ENCODE results near the gene MRPL3. TPM values are rescaled to one million over a fixed set of nuclear protein-coding genes. Genes with fewer than 3 reads are reported as not detected.

The MRPL3 gene
- 100 to 1,000 TPM in 1 of 12 donors, 10 to 100 TPM in 10, not detected in 1; 68.3 to 147 (median 82.7) TPM for polyA plus RNA-seq (ENCODE audit: insufficient read length in 12 of 12)
- long read RNA-seq, donor 1, transcript MRPL3-208 (4 exons, 813 nt) = minor isoform, 7 of 68 reads
- long read RNA-seq, donor 1, transcript MRPL3-201 (10 exons, 1,706 nt) = major isoform, 37 of 68 reads
- long read RNA-seq, donor 1, partial matches to known transcripts = 24 of 68 reads
- long read RNA-seq, donor 1, other reads (novel, unspliced or antisense) = 0 of 68 reads
- long read RNA-seq, donor 2, transcript MRPL3-201 (10 exons, 1,706 nt) = major isoform, 32 of 46 reads
- long read RNA-seq, donor 2, partial matches to known transcripts = 14 of 46 reads
- long read RNA-seq, donor 2, other reads (novel, unspliced or antisense) = 0 of 46 reads
- long read RNA-seq, donor 3, transcript MRPL3-201 (10 exons, 1,706 nt) = major isoform, 27 of 38 reads
- long read RNA-seq, donor 3, partial matches to known transcripts = 11 of 38 reads
- long read RNA-seq, donor 3, other reads (novel, unspliced or antisense) = 0 of 38 reads
- long read RNA-seq, donor 4, transcript MRPL3-201 (10 exons, 1,706 nt) = major isoform, 13 of 17 reads
- long read RNA-seq, donor 4, partial matches to known transcripts = 0 of 17 reads
- long read RNA-seq, donor 4, other reads (novel, unspliced or antisense) = 0 of 17 reads
- long read RNA-seq, donor 5, transcript MRPL3-201 (10 exons, 1,706 nt) = major isoform, 44 of 55 reads
- long read RNA-seq, donor 5, partial matches to known transcripts = 6 of 55 reads
- long read RNA-seq, donor 5, other reads (novel, unspliced or antisense) = 0 of 55 reads
- long read RNA-seq, donor 6, transcript MRPL3-201 (10 exons, 1,706 nt) = major isoform, 29 of 40 reads
- long read RNA-seq, donor 6, partial matches to known transcripts = 8 of 40 reads
- long read RNA-seq, donor 6, other reads (novel, unspliced or antisense) = 0 of 40 reads
- long read RNA-seq, donor 7, transcript MRPL3-201 (10 exons, 1,706 nt) = major isoform, 24 of 35 reads
- long read RNA-seq, donor 7, partial matches to known transcripts = 7 of 35 reads
- long read RNA-seq, donor 7, other reads (novel, unspliced or antisense) = 0 of 35 reads
- long read RNA-seq, donor 8, transcript MRPL3-201 (10 exons, 1,706 nt) = major isoform, 34 of 50 reads
- long read RNA-seq, donor 8, transcript MRPL3-208 (4 exons, 813 nt) = minor isoform, 5 of 50 reads
- long read RNA-seq, donor 8, partial matches to known transcripts = 10 of 50 reads
- long read RNA-seq, donor 8, other reads (novel, unspliced or antisense) = 0 of 50 reads
- long read RNA-seq, donor 9, transcript MRPL3-201 (10 exons, 1,706 nt) = major isoform, 27 of 40 reads
- long read RNA-seq, donor 9, partial matches to known transcripts = 9 of 40 reads
- long read RNA-seq, donor 9, other reads (novel, unspliced or antisense) = 0 of 40 reads
- long read RNA-seq, donor 10, transcript MRPL3-208 (4 exons, 813 nt) = minor isoform, 6 of 57 reads
- long read RNA-seq, donor 10, transcript MRPL3-201 (10 exons, 1,706 nt) = major isoform, 39 of 57 reads
- long read RNA-seq, donor 10, partial matches to known transcripts = 11 of 57 reads
- long read RNA-seq, donor 10, other reads (novel, unspliced or antisense) = 0 of 57 reads
- long read RNA-seq, donor 11, transcript MRPL3-201 (10 exons, 1,706 nt) = major isoform, 37 of 55 reads
- long read RNA-seq, donor 11, partial matches to known transcripts = 15 of 55 reads
- long read RNA-seq, donor 11, other reads (novel, unspliced or antisense) = 0 of 55 reads

DNA sequence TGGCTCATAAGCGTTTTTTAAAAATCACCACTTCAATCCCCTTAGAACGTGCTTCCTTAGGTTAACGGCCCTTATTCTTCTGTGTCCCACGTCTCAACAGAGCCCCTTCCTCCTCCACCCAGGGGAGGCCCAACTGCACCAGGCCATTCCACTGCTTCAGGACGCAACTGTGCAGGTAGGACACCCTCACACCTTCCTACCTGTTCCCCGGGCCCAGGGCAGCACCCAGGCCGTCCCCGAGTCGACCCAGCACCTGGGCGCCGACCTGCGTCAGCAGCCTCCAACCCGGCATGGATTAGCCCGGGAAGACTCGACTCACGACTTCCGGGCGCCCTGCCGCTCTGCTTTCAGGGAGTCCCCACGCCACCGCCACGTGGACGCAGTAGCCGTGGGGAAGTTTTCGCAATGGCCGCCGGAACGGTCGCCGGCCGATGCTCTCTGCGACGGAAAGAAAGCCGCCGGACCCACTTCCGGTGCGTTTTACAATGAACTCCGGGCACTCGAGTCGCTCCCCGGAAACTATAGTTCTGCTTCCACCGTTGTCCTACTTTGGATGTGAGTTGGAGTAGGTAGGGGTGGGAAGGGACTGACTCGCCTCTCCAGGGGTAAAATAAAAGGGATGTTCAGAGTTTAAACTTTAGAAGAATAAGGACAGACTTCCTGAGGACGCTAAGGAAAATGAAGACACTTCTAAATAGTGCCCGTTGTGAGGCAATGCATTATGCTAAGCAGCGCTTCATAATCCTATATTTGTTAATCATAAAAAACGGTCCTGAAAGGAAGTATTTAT is at the start of gene MRPL3:
MRPL3 (minus strand) TSS at position 442 of the 790 bp plus-strand sequence; CDS start at position 292, 150 bp downstream.
- DNase-seq = peak; percentile 89

DNA sequence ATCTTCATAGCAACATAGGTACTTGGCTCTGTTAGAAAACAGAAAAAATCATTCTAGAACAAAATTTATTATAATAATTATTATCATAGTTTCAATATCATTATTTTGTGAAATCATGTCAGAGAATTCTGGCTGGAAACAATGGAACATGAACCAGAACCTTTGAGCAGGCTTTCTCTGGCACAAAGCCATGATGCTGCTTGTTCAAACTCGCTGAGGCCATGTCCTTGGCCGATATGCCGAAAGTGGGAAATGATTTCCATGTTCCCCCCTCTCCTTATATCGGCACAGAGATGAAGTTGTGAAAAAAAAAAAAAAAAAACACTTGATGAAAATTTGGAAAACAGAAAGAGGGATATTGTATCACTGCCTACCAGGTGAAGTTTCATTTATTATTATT is 49.0 kb upstream of the MRPL3 start:
- no peak for DNase-seq

DNA sequence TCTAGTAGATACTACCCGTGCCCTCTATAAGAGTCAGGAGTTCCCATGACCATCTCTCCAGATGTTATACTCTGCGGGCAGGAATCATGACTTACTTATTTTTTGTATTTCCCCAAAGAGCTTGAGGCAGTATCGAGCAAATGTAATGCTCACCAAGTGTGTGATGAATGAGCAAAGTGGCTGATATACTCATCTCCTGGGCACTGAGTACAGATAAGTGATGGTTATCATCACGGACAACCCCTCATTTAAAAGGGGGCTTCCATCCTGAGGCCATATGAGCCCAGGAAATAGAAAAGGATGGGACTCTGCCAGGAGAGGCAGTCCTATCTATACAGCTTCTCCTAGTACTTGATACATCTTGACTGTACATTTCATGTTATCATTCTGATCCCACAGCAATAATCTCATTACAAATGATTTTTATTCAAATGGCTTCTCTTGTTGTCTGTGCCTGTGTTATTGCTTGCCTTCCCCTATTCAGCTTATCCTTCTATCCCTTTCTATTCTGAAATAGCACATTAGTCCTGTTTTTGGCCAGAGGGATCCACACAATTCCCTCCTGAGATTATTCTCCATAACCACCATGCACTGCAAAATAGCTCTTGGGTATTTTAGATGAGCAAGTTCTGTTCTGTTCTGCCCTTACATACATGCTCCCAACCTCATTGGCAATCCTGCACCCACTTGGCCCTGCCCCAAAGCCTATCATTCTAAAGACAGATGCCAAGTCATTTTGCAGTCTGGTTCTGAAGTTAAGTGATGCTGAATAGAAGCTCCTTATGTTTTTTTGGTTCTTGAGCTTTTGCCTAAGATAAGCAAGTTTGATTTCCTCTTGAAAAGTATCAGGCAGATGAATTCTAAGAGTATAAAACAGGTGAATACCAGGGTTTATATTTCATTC is 48.0 kb upstream of the MRPL3 start:
- no peak for DNase-seq

DNA sequence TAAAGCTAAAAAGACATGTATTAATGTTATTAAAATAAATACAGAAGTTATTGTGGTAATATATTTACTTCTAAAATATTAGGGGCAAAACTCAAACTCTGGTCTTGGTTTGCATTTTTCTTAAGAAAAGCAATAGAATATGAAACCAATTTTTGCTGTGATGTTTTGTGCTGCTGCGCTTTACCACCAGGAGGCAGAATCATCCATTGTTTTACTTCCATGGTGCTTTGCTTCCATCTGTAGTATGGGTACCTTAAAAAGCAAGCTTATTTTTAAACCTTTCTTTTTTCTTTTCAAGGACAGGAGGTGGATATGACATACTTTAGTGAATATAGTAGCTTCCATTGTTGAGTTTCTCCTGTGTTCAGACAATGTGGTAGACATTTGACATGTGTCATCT is 46.6 kb upstream of the MRPL3 start:
- no peak for DNase-seq

DNA sequence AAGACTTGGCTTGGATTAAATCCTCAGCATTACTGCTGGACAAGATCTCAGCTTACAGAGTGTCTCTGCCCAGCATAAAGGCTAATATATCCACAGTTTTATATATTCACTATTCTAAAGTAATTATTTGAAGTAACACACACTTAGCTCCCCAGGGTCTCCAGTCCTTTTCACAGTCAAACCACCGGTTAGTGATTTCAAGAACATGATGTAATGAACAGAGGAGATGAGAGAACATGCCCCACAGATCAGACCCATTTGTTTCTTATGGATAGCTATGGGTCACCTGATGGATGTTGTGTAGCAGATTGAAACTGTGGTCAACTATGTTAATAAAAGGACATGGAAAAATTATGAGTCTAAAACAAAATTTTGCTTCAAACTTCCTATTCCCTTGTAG is 44.8 kb upstream of the MRPL3 start:
- DNase-seq = no peak

DNA sequence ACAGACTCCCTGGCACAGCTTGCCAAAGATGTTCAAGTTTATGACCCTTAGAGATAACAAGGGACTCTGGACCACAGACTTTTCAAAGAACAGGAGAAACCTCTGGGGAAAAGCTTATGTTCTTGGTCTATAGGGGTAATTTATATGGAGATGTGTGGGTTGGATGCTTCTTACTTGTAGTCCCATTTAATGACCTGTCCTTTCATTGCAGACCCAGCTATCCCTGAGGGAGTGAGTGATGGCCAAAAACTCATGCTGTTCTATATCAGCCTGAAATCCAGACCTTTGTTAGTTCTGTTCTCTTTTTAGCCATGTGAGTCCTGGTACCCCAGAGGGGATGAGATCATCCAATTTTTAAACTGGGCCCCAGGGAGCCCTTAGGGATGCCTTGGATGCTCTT is 43.7 kb upstream of the MRPL3 start:
- DNase-seq = no peak

DNA sequence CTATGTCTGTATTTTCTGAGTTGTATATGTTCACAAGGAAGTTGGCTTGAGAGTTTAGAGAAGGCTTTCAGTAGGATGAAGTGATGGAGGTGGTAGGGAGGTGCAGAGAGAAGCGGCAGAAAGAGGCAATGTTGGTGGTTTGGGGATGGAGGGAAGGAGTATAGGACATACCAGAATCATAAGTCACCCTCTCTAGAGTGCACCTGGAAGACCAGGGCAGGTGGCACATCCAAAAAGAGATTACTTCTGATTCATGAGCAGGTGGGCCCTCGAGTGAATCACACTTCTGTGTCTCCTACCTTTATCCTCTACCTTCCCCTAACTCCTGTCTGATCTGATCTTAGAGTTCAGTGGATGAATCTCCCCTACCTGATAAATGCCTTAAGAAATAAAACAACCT is 41.8 kb upstream of the MRPL3 start:
- no peak for DNase-seq

DNA sequence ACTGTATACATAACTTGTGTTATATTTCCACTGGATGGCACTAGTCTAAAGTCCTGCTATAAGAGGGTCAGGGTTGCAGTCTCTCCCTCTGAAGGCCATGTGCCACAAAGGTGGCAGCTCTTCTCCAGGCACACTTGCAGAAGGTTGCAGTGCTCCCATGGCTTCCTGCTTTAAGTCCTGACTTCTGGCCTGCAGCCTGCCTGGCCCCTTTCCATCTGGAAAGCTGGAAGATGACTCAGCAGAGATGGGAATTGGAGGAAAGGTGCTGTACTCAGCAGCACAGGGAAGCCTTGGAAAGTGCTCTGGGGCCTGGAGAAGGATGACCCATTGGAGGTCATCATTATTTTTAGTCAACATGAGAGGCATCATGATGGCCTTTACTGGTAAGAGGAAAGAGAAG is 40.9 kb upstream of the MRPL3 start:
- peak; percentile 46 for DNase-seq

DNA sequence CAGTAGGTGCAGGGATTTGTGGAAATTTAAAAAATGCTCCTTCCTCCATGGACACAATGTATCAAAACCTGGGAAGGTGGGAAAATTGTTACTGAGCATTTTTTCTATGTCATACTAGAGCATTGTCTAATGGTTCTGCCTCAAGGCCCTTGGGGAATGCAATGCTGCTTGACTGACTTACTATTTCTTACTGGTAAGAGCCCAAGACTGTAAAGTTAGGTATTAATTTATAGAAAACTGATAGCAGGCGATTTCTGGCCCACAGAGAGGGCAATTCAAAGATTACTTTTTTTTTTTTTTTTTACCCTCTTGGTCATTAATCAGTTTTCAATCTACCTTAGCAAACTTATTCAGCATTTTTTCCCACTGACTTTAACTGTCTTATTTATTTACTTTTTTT is 38.5 kb upstream of the MRPL3 start:
- no peak for DNase-seq

DNA sequence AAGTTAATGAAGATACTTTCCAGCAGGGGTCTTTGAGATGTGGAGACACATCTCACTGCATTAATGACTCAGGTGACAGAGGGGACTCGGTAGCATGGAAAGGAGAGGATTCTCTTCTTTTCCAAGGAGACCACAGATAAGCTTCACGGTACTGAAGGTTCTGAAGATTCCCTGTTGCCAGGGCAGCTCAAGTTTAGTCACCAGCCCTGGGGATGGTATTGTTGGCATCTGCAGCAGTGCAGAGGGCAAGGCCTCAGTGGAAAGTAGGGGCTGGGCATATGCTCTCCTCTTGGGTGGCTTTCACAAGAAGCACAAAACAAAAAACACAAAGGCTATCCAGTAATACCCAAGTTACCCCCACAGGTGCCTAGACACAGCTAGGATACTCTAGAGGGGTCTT is 38.0 kb upstream of the MRPL3 start:
- DNase-seq = no peak

DNA sequence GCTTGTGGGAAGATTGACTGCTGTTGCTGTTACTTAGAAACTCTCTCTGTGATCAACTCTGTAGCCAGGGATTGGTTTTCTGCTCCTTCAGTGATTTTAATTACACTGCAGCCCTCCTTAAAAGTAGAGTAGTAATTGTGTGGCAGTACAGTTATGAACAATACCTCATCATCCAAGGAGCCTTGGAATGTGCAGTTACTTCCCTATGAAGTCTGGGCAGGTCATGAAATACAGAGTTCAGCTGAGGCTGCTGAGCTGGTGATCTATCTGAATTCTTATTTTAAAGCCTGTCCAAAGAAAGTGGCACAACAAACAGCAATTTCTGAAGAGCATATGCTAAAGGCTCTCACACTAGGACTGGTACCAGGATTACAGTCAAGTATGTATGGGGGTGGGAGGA is 37.4 kb upstream of the MRPL3 start:
- DNase-seq = no peak

DNA sequence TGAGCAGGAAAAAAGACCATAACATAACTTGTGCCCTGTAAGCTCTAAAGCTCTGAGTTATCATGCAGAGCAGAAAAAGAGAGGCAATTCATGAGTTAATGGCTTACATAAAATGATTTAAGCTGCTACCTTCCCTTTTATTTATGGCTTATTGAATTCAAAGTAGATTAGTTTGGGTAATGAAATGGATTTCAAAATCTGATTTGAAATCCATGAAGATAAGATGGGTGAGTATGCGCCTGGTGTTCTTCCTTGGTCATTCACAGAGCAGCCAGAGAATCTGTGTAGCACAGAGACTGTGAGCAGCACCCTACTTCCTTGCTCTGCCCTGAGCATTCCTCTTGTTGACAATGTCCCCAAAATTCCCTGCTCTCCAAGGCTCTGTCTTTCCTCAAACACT is 36.2 kb upstream of the MRPL3 start:
- no peak for DNase-seq

DNA sequence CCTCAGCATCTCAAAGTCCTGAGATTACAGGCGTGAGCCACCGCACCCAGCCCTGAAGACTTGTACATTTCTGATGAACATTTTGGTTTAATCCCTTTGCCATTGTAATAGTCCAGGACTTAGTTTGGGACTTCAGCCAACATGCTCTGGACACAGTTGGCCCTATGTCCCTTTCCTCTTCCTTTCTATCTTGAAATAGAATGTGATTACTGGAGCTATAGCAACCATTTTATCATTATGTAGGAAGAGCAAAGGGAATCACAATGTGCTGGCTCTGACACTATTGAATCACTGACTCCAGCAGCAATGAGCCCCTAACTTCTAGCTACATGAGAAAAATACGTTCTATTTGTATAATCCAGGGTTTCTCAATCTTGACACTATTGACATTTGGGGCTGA is 34.8 kb upstream of the MRPL3 start:
- DNase-seq = no peak

DNA sequence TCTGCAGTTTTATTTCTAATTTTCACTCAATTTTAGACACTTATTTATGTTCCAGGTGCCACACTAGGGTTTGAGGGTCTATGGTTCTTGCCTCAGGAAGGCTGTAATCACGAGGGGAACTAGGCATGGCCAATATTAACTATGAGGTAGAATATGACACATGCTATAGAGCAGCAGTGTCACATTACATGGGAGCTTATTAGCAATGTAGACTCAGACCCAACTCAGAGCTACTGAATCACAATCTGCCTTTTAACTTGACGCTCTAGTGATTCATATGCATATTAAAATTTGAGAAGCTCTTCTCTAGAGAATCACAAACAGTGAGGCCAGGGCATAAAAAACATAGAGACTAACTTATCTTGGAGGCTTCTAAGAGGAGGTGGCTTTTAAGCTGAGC is 32.8 kb upstream of the MRPL3 start:
- DNase-seq = no peak

DNA sequence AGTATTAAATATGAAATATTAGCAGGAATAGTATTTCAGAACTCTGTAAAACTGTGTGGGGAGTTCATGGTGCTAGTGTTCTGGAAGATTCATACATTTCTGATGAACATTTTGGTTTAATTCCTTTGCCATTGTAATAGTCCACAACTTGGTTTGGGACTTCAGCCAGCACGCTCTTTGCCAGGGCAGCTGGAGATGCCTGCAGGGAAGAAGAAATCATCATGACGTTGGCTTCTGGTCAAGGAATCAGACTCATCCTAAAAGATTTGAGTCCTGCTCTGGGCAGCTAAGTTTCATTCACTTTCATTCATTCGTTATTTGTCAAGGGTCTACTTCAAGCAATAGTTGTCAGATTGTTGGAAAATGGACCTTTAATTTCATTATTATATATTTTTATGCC is 32.4 kb upstream of the MRPL3 start:
- peak; percentile 9 for DNase-seq

DNA sequence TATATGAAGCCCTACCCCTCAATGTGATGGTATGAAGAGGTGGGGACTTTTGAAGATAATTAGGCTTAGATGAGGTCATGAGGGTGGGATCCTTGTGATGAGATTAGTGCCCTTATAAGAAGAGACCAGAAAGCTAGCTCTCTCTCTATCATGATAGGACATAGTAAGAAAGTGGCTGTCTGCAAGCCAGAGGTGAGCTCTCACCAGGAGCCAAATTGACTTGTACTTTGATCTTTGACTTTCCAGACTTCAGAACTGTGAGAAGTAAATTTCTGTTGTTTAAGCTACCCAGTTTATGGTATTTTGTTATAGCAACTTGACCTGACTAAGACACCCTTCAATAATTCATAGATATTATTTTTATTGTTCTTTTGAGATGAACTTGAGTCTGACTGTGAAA is 29.9 kb upstream of the MRPL3 start:
- DNase-seq = no peak

DNA sequence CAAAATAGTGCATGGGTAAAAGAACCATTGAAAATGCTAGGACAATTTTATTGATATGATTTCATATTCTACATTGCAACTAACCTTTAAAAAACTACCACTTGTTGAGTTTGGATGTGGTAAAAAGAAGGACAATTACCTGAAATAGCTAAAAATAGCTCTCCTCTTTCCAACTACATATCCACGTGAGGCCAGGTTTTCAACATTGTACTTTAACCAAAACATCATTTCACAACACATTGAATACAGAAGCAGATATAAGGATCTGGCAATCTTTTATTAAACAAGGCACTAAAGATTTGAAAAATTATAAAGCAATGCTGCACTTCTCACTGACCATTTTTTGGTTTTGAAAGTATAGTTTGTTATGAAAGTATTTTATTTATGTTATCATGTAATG is 28.1 kb upstream of the MRPL3 start:
- DNase-seq = no peak

DNA sequence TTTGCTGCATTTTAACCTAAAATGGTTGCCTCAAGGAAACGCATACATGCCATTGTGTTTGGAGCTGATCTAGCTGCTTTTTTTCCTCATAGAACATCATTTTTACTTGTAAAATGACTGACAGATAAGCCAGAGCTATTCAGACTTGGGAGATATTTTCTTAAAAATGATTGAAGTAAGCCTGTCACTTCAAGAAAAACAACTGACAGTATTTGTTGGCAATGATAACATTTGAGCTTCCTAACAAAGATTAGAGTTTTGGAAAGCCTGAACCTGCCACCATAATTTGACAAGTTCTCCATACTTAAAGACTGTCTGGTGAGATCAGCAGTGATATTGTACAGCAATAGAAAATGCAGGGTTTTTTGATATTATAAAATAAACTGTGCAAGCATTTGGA is 27.6 kb upstream of the MRPL3 start:
- no peak for DNase-seq

DNA sequence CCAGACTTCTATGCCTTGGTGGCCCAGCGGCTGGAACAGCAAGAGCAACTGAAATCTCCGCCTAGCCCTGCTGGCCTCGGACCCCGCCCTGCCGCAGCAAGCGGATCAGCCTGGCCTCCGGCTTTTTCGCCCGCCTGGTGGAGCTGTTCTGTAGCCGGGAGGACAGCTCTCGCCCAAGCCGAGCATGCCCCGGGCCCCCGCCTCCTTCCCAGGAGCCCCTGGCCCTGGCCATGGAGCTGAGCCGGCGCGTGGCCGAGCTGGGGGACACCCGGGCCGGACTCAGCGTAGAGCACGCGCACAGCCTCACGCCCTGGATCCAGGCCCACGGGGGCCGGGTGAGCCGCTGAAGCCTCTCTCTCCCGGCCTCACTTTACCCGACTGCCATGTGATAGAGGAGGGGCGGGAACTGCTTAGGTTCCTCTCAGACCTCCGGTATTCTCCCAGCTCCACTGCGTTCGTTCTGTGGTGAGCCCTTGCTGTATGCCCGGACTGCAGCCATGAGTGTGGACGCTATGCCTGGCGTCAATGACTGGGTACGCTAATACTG is 24.1 kb upstream of the MRPL3 start:
- DNase-seq = peak; percentile 43

Data from muscle of arm (tissue), 14 donors.